Esophagus squamous epithelium (tissue), 4 donors: ENCODE data around the gene QPRT.
"Not testable (repeated sequence)": the region's sequence is repeated elsewhere in the genome, so short reads cannot be mapped to it uniquely, and the experiment has no call there.

Source experiments
- CTCF ChIP-seq, 6 experiments: fragments of 450-650 bp in 4 of 6; fragments of 200-600 bp in 2 of 6; sonication (generic) in 2 of 6; IDR thresholded peaks; one replicate each; pipeline ENCODE4 v1.5.1; 2016 to 2019; ENCODE audit warnings: antibody characterized with exemption in 6 of 6, mild to moderate bottlenecking in 4 of 6, moderate library complexity in 4 of 6
- POLR2A ChIP-seq, 4 donors: fragments of 450-650 bp; IDR thresholded peaks; one replicate each; pipeline ENCODE4 v1.6.1; 2017; ENCODE audit warnings: antibody characterized with exemption in 4 of 4, mild to moderate bottlenecking in 4 of 4, moderate library complexity in 3 of 4

GRCh38 chr16:29740630-29741015, 61.6 kb downstream of the QPRT start:
- TF ChIP-seq CTCF, POLR2A (IDR thresholded peaks at IDR 0.05): not testable (repeated sequence)
